ENCODE data around the gene FBXO21.

GRCh38 chr12:117169548-117169947 lies 20.7 kb downstream of the FBXO21 start:
- TF ChIP-seq CTCF (IDR thresholded peaks at IDR 0.05) (no peak), POLR2A (IDR thresholded peaks at IDR 0.05) (no peak)
